BJ (cell line): ENCODE results near the gene PIK3C2B. TPM values are rescaled to one million over a fixed set of nuclear protein-coding genes. Genes with fewer than 3 reads are reported as not detected.

ENCODE experiments used
- CTCF ChIA-PET: fragments of 350-600 bp; formaldehyde crosslinking; extraction: SDS; loops from one replicate; lab custom pipeline; 2021; ENCODE audit warnings: antibody characterized with exemption, inconsistent platforms; lab: Yijun Ruan, JAX
- POLR2A ChIA-PET: fragments of 300-600 bp; sonication (Branson Sonifier 250); formaldehyde crosslinking; extraction: SDS; loops from one replicate; lab custom pipeline; 2021; ENCODE audit warnings: antibody characterized with exemption; lab: Charles Lee
- DNase-seq: peaks from one replicate; pipeline ENCODE4 v3.0.0-alpha.2; 2011; ENCODE audit warnings: low read depth
- H3K27me3 ChIP-seq: 2 replicates; pipeline ENCODE4 v1.6.0; 2011; ENCODE audit warnings: low read length; ENCODE audit not compliant: control insufficient read depth, insufficient read depth
- H3K36me3 ChIP-seq: 2 replicates; pipeline ENCODE4 v1.5.1; 2011; ENCODE audit warnings: low read length; ENCODE audit not compliant: control insufficient read depth, insufficient read depth
- H3K4me3 ChIP-seq: 2 replicates; pipeline ENCODE4 v1.5.1; 2011; ENCODE audit warnings: low read depth, mild to moderate bottlenecking, control low read depth, low read length
- polyA plus RNA-seq: library from polyadenylated mRNA; depleted of rRNA; stranded (reverse); fragments of >200 nt; gene quantifications from 2 replicates; pipeline ENCODE4 v1.2.3, GENCODE V29; 2011
- TF ChIP-seq, protein P1 (sequence below): IDR thresholded peaks from 2 replicates; pipeline ENCODE4 v1.5.1; 2011; ENCODE audit warnings: low read depth, mild to moderate bottlenecking, control low read depth, inconsistent platforms, low read length, moderate library complexity; ENCODE audit not compliant: insufficient read depth

Gene PIK3C2B
- polyA plus RNA-seq, 1 experiment, result 7.9 TPM

DNA sequence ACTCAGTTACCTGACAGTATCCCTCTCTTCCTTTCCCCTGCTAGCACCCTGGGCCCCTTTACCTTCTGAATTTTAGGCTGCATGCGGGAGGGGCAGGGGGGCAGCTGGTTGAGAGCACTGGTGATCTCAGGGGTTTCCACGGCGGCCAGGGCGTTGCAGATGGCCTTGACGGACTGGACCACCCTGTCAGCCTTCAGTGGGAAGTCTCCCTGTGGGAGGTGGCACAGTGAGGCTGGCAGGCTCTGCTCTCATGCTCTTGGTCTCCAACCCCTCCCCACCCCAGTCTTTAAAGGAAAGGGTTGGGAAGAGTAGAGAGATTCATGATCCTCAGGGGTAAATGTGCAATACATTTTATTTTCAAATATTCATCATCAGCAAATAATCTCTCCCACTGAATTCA lies 36.9 kb downstream of the PIK3C2B start:
- Histone ChIP-seq H3K4me3 (no peak overlapping the region), H3K36me3 (peaks cover 7% of the 10 kb centered on the region), H3K27me3 (no peaks in the 10 kb centered on the region; the same call in 1 of the 2 replicates)
- DNase-seq, result no peak
- ChIA-PET POLR2A (no interaction called here), CTCF (interaction anchor here (0.7 to 5.4 kb wide), 6 partner anchors 11 to 57 kb away, joined by 3 to 33 read pairs (median 6); partner anchors contain the start of gene PIK3C2B)
- TF ChIP-seq, protein P1, sequence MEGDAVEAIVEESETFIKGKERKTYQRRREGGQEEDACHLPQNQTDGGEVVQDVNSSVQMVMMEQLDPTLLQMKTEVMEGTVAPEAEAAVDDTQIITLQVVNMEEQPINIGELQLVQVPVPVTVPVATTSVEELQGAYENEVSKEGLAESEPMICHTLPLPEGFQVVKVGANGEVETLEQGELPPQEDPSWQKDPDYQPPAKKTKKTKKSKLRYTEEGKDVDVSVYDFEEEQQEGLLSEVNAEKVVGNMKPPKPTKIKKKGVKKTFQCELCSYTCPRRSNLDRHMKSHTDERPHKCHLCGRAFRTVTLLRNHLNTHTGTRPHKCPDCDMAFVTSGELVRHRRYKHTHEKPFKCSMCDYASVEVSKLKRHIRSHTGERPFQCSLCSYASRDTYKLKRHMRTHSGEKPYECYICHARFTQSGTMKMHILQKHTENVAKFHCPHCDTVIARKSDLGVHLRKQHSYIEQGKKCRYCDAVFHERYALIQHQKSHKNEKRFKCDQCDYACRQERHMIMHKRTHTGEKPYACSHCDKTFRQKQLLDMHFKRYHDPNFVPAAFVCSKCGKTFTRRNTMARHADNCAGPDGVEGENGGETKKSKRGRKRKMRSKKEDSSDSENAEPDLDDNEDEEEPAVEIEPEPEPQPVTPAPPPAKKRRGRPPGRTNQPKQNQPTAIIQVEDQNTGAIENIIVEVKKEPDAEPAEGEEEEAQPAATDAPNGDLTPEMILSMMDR, result no peak

GRCh38 chr1:204456826-204457442 lies 37.7 kb downstream of the PIK3C2B start:
- Histone ChIP-seq H3K27me3 (no peaks in the 10 kb centered on the region; the same call in 1 of the 2 replicates), H3K36me3 (peaks cover 7% of the 10 kb centered on the region), H3K4me3 (no peak overlapping the region)
- ChIA-PET POLR2A (no interaction called here), CTCF (interaction anchor here (0.7 to 5.4 kb wide), 7 partner anchors 11 to 350 kb away, joined by 3 to 33 read pairs (median 5); no protein-coding TSS in a partner anchor)
- TF ChIP-seq, protein P1, result no peak
- no peak for DNase-seq

- POLR2A ChIA-PET, result no interaction called here
- DNase-seq, result no peak
- CTCF ChIA-PET, result interaction anchor here (1.4 to 5.4 kb wide), 4 partner anchors 9 to 57 kb away, joined by 5 to 33 read pairs (median 10); no protein-coding TSS in a partner anchor
- no peak overlapping the region for H3K4me3 ChIP-seq
- H3K36me3 ChIP-seq, result peaks cover 3% of the 10 kb centered on the region
- TF ChIP-seq, protein P1, result no peak
- no peaks in the 10 kb centered on the region; the same call in 1 of the 2 replicates for H3K27me3 ChIP-seq
Observed at GRCh38 chr1:204455831-204456145, 38.8 kb downstream of the PIK3C2B start.

DNA sequence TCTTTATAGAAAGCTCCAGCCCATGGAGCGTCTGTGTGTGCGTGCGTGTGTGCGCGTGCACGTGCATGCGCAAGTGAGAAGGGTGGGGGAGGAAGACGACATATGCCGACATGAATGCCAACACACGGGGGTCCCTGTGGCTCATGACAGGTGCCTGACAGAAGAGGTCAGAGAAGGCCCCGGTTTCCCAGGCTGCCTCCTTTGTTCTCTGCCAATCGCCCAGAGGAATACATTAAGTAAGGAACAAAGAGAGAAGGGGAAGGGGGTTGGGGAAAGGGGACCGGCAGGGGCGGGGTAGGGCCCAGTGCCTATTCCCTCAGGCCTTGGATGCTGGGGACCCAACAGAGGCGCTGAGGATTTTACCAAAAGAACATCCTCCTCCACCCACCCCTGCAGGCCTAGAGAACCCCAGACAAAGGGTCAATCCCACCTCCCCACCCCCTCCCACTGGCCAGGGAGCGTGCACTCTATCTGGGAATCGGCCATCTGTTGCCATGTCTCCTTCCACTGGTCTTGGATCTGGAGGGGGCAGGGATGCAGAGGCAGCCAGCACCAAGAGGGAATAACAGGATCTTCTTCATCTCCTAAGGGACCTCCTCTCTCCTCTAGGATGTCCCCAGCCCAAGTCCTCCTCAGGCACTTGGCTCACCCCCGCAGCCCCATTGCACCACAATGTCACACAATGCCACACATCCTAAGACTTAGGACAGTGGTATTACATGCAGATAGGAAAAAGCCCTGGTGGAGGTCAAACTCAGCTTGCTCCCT lies 39.4 kb downstream of the PIK3C2B start:
- Histone ChIP-seq H3K4me3 (no peak overlapping the region), H3K27me3 (no peaks in the 10 kb centered on the region; the same call in 1 of the 2 replicates), H3K36me3 (peaks cover 3% of the 10 kb centered on the region)
- CTCF ChIA-PET, result interaction anchor here (1.4 to 5.4 kb wide), 3 partner anchors 9 to 57 kb away, joined by 5 to 33 read pairs (median 7); no protein-coding TSS in a partner anchor
- POLR2A ChIA-PET, result no interaction called here
- DNase-seq, result no peak
- TF ChIP-seq, protein P1, result no peak

GRCh38 chr1:204454476-204454875 lies 40.1 kb downstream of the PIK3C2B start:
- no peak for DNase-seq
- ChIA-PET POLR2A (no interaction called here), CTCF (interaction anchor here (5.4 kb wide), 1 partner anchor 8 kb away, joined by 33 read pairs; no protein-coding TSS in a partner anchor)
- no peaks in the 10 kb centered on the region; the same call in 1 of the 2 replicates for H3K27me3 ChIP-seq
- TF ChIP-seq, protein P1, result no peak
- H3K36me3 ChIP-seq, result no peaks in the 10 kb centered on the region; the same call in 1 of the 2 replicates
- H3K4me3 ChIP-seq, result no peak overlapping the region
